ENCODE data around the gene PTPRM. TPM values are rescaled to one million over a fixed set of nuclear protein-coding genes. Genes with fewer than 3 reads are reported as not detected.

The PTPRM gene
- polyA plus RNA-seq, 1 donor: 85.4 TPM

- DNase-seq (ENCODE audit: low read depth): no peak
Measured at GRCh38 chr18:7855671-7856070, 288.6 kb downstream of the PTPRM start.

GRCh38 chr18:7856116-7856515 is 289.0 kb downstream of the PTPRM start:
- no peak for DNase-seq (ENCODE audit: low read depth)

GRCh38 chr18:7856733-7857132 is 289.6 kb downstream of the PTPRM start:
- DNase-seq (ENCODE audit: low read depth): no peak

- no peak for DNase-seq (ENCODE audit: low read depth)
Measured at GRCh38 chr18:7857562-7857961, 290.4 kb downstream of the PTPRM start.

- no peak for DNase-seq (ENCODE audit: low read depth)
Measured at GRCh38 chr18:7859122-7859521, 292.0 kb downstream of the PTPRM start.

GRCh38 chr18:7870266-7870665 is 303.1 kb downstream of the PTPRM start:
- no peak for DNase-seq (ENCODE audit: low read depth)

GRCh38 chr18:7870855-7871254 is 303.7 kb downstream of the PTPRM start:
- no peak for DNase-seq (ENCODE audit: low read depth)

- no peak for DNase-seq (ENCODE audit: low read depth)
Measured at GRCh38 chr18:7871560-7872456, 304.7 kb downstream of the PTPRM start.

- DNase-seq (ENCODE audit: low read depth): no peak
Measured at GRCh38 chr18:7872569-7872968, 305.5 kb downstream of the PTPRM start.

- no peak for DNase-seq (ENCODE audit: low read depth)
Measured at GRCh38 chr18:7873316-7873715, 306.2 kb downstream of the PTPRM start.

- DNase-seq (ENCODE audit: low read depth): no peak
Measured at GRCh38 chr18:7876354-7877104, 309.4 kb downstream of the PTPRM start.

- no peak for DNase-seq (ENCODE audit: low read depth)
Measured at GRCh38 chr18:7877609-7878008, 310.5 kb downstream of the PTPRM start.

- DNase-seq (ENCODE audit: low read depth): no peak
Measured at GRCh38 chr18:7878265-7879211, 311.4 kb downstream of the PTPRM start.

GRCh38 chr18:7879717-7880116 is 312.6 kb downstream of the PTPRM start:
- no peak for DNase-seq (ENCODE audit: low read depth)

- no peak for DNase-seq (ENCODE audit: low read depth)
Measured at GRCh38 chr18:7885865-7886264, 318.7 kb downstream of the PTPRM start.

GRCh38 chr18:7886436-7886835 is 319.3 kb downstream of the PTPRM start:
- DNase-seq (ENCODE audit: low read depth): no peak

- DNase-seq (ENCODE audit: low read depth): no peak
Measured at GRCh38 chr18:7889515-7889914, 322.4 kb downstream of the PTPRM start.

- peak; percentile 39 for DNase-seq (ENCODE audit: low read depth)
Measured at GRCh38 chr18:7890075-7890474, 323.0 kb downstream of the PTPRM start.

- no peak for DNase-seq (ENCODE audit: low read depth)
Measured at GRCh38 chr18:7892556-7892955, 325.4 kb downstream of the PTPRM start.

GRCh38 chr18:7894592-7894991 is 327.5 kb downstream of the PTPRM start:
- no peak for DNase-seq (ENCODE audit: low read depth)

GRCh38 chr18:7895346-7895745 is 328.2 kb downstream of the PTPRM start:
- DNase-seq (ENCODE audit: low read depth): no peak

- no peak for DNase-seq (ENCODE audit: low read depth)
Measured at GRCh38 chr18:7896161-7896560, 329.0 kb downstream of the PTPRM start.

Data from forelimb muscle (tissue), 1 donor.